Medulla oblongata (tissue), 1 donor: ENCODE data around the gene BLOC1S2.
"Not testable (repeated sequence)": the region's sequence is repeated elsewhere in the genome, so short reads cannot be mapped to it uniquely, and the experiment has no call there.

Experiments used
- DNase-seq: peaks from one replicate; pipeline ENCODE4 v3.0.0-alpha.2; 2015; ENCODE audit errors: extremely low spot score

BLOC1S2 gene

DNA sequence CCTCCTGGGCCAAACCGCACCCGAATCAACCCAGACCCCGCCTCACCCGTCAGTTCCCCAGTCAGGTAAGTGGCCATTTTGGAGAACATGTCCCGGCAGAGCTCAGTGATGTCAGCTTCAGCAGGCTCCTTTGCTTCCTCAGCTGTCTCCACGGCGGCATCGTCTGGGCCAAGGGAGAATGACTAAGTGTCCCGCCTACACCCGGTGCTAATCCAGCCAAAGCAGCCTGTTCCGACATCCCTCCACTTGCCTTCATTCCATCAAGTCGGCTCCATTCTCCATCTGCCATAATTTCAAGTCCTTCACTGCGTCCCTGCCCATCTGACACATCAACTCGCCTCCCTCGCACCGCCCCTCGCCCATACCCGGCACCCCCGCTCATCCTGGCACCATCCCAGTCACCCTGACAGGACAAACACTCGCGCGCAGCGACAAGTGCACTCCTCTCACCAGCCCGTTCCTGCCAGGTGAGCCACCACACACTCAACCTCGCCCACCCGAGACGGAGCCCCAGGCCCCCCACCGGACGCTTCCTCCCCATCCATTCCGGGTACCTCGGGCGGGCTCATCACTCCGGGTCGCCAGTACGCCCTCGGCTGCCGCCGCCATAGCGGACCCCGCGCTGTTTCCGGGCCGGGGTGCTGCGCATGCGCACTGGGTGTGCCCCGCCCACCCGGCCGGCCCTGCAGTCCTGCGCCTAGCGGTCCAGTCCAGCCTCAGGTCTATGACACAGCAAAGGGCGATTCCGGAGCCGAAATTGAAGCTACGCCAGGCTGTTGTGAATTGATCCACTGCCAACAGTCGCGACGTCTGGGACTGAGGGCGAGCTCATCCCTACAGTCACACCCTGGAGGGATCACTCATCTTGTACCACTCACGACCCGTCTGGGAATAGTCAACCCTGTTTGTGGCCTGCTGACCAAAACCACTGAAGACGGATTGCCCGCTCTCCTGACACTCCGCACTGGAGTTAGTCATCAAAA is at the start of gene BLOC1S2:
TSS of gene BLOC1S2 (minus strand) at position 630 of the 983 bp plus-strand sequence. CDS start at position 609, 21 bp downstream.
- DNase-seq: peak; percentile 91

DNA sequence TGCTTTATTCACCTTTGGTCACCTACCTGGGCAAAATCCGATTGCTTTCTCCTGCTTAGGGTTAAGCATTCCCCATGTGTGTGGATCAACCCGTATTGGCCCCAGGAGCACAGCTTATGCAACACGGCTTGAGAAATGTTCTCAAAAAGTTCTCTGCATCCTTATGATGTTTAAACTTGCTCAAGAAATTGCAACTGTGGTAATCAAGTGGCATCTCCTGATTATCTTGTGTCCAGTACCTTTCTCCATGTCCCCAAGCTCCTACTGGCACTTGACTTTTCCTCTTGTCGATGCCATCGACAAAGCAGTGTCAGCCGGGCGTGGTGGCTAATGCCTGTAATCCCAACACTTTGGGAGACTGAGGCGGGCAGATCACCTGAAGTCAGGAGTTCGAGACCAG is 48.3 kb upstream of the BLOC1S2 start:
- DNase-seq: no peak

DNA sequence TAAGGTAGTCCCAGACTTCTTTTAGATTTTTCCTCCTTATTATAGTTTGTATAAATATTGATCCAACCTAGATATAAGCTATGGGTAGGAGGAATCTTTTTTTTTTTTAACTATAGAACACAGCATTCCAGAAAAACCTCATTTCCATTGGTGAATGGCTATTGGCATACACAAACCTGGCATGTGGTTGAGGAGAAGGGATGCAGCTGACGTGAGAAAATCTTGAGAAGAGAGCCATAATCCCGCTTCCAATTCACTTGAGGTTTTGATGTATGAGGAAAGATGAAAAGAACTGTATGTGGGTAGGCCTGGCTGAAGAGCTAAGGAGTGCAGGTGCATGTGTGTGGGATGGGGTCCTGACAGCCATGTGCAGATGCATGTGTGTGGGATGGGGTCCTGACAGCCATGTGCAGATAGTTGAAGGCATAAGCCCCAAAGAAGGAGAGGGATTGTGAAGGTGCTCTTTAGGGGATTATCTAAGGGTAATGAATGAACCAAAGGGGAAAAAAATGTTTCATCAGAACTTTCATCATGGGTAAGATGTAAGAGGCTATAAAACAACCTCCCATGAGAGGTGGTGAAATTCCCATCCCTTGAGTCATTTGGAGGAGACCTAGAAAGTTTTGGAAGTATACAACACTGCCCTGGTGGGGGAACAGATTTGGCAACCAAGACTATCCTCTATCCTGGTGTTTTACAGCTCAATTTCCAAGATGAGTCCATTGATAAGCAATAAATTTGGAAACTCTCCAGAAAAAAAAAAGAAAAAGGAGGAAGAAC is 47.4 kb upstream of the BLOC1S2 start:
- DNase-seq: no peak

DNA sequence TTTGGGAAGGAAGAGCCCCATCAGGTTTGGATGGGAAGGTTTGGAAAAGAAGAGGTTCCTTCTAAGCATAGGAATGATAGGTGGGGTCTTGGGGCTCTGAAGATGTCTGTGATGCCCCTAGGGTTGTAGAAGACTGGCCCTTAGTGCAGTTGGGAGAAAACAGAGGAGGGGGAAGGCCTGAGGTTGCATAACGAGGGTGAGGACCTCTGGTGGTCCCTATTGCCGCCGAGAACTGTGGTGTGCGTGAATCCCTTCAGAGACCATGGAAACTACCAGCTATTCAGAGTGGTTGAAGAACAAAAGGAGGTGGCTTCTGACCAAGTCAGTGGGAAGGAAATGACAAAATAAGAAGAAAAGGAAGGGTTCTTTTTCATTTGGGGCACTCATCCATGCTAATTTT is 46.6 kb upstream of the BLOC1S2 start:
- DNase-seq: no peak

DNA sequence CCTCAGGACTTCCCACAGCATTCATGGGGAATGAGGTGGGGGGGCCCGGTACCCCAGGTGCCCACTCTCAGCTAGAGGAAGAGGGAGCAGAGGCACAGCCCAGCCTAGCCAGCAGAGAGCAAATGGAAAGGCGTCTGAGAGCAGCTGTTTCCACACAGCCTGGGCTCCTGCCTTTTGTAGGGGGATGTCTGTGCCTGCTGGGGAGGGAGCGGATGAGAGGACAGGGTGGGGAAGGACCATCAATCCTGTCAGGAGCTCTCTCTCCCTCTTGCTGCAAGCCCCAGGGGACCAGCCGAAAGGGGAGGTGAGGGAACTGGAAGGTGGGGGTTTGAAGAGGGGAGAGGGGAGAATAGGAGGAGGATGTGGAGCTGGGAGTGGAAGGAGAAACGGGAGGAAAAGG is 43.6 kb upstream of the BLOC1S2 start, which contains the start of gene PKD2L1:
TSS of gene PKD2L1 (minus strand) at position 150 of the 400 bp plus-strand sequence. CDS start at position 25, 125 bp downstream.
- DNase-seq: no peak

DNA sequence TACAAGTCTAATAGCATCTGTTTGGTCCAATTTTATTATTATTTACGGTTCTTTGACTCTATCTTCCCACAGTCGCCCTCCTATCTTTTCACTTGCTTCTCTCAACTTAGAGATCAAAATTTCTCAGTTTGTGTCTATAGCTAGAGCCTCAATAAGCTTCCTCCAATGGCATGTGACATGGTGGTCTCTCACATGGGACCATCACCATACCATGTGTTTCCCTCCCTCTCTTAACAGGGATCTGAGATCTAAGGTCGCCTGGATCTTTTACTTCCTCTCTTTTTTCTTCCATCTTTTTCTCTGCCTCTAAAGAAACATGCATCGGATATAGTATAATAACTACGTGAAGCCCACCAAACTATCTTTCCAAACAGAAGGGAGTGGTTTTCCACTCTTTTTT is 41.7 kb upstream of the BLOC1S2 start:
- no peak for DNase-seq

DNA sequence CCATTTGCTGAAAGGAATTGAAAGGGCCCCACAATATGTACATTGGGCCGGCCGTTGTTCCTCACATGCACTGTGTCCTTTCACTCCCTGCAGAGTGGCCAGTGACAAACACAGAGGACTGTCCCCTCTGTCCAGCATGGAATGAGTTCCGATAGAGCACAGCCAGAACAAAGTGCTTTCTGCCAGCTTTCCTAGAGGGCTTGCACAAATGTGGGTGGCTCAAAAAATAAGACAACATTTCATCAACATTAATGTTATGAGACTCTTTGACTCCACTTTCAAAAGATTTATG is 41.2 kb upstream of the BLOC1S2 start:
- DNase-seq: no peak

DNA sequence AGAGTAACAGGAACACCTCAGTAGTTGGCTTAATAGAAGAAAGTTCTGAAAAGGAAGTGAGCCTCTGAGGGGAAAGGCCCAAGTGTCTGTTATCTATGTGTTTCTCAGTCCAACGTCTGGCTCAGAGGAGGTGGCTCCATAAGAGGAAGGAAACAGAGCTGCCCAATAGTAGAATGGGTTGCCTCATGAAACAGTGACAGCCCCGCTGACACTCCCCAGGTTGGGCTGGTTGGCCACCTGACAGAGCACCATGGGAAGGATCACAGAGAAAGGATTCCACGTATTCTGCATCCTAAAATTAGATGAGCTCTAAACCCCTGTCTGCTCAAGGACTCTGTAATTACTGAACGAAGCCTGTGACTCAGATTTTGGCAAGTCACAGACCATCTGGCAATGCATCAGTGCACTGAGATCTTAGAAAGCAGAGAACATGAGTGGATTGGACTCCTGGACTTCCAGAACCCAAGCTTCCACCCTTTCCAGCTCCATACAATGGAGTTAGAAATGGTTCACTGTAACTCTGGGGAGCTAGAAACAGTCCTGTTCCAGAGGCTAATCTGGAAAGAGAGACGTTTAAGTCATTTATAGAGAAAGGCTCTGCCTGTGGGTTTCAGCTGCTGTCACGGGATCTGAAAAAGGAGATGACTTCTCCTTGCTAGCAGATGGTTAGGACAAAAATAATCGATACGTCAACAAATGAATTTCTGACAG is 40.7 kb upstream of the BLOC1S2 start:
- DNase-seq: peak; percentile 77

DNA sequence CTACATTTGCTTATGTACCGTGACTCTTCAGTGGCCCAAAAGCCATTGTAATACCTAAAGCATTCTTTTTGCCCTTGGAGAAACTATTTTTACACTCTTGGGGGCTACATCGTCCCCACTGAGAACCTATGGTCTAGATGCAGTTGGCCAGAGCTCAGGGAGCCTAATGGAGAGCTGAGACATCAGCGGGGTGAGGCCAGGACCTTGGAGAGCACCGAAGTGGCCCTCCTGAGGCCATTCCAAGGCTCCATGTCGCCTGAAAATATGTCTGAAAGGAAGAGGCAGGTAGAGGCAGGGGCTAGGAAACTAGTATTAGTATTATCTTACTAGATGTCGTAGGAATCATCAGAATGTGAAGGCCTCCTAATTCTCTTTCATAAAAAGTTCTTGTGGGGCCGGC is 38.7 kb upstream of the BLOC1S2 start:
- no peak for DNase-seq

DNA sequence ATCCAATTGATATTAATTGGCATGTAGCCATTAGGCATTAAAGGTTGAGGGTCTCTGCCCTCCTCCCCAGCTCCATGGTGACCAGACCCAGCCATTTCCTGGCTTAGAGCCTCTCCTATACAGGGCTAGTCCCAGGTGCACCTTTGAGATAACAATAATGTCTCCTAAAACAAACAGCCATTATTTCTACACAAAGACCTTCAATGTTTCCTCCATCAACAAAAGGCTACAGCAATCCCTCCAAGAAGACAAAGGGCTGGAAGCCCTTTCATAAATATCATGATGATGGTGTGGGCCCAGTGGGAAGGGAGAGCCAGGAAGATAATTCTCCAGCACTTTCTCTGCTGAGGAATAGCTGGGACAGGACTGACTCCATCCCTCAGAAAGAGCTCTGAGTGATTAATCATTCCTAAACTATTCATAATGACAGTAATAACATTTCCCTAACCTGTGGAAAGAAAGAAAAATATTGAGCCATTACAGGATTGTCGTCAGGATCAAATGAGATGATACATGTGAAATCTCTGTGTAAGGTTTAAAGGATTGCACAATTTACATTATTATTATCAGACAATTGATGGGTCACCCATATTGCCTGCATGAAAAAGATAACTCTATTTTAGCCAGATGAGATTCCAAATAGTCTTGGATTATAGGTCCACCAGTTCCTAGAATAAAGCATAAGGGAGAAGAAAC is 33.4 kb upstream of the BLOC1S2 start:
- peak; percentile 74 for DNase-seq

DNA sequence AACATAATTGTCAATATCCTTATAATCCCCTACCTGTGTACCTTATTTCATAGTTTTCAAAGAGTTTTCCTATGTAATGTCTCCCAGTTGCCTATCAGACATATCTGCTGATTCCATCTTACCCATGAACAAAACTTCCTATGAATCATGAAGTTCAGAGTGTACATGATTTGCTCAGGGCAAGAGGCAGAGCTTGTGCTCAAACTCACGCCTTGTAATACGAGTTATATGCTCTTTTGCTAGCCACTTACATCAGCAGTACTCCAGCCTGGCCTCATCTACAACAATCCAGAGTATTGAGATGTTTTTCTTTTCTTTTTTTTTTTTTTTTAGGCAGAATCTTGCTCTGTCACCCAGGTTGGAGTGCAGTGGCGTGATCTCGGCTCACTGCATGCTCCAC is 31.7 kb upstream of the BLOC1S2 start:
- DNase-seq: no peak

DNA sequence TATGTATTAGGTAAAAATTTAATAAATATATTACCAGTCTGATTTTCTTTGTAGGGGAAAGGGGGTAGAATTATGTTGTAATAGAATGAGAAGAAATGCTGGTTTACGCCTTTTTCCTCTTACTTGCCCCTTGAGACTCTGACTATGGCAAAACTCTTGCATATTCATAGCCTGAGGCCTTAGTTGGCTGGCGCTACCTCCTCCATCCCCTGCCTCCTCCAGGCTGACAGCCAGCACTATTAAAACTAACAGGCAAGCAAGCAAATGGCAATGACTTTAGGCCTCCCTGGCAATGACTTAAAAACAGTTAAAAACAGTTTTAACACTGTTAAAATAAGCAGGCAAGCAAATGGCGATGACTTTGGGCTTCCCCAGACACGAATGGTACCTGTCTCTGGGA is 29.1 kb upstream of the BLOC1S2 start:
- peak; percentile 42 for DNase-seq

DNA sequence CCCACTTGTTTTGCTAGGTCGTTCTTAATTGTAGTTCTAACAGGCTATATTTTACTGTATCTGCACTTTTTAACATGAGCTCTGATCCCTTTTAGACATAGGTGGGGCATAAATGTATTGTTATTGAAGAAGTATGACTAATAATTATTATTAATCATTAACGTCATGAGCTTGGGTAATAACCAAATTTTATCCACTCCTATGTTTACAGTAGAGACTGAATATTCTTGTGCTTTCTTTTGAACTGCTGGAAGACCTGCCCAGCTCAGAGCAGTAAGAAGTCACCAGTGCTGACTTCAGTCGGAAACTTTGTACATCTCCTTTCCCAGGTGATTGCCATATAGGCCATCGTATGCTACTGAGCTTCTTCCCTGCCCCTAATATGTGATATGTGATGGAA is 24.8 kb upstream of the BLOC1S2 start:
- DNase-seq: no peak

DNA sequence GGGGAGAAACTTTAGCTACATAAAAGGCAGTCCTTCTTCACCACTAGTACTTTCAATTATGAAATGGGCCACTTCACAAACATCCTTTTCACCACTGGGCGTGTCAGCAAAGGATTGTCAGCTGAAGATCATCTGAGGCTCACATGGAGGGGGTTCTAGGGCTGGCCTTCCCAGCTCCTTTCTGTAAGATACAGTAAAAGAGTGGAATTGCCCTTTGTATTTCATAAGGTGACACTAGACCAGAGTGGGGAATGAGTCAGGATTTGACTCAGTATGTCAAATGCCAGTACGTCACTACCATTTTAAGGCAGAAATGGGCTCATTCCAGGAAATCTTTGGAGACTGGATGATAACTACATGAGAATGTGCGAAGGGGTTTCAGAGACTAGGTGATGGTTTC is 21.2 kb upstream of the BLOC1S2 start:
- no peak for DNase-seq

DNA sequence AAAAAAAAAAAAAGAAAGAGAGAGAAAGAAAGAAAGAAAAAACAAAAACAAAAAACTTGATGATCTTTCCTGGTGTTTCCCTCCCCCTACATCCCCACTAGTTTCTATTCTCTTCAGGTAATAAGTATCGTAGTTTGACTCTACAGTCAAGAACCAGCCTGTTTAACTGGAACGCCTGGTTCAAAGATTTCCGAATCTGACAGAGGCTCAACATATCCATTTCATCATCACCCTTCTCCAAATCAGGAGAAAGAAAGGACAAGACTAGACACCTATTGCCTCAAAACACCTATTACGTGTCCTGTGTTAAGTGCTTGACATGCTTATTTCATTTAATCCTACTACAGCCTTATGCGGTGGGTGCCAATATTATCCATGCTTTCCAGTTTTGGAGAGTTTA is 20.4 kb upstream of the BLOC1S2 start:
- DNase-seq: no peak

DNA sequence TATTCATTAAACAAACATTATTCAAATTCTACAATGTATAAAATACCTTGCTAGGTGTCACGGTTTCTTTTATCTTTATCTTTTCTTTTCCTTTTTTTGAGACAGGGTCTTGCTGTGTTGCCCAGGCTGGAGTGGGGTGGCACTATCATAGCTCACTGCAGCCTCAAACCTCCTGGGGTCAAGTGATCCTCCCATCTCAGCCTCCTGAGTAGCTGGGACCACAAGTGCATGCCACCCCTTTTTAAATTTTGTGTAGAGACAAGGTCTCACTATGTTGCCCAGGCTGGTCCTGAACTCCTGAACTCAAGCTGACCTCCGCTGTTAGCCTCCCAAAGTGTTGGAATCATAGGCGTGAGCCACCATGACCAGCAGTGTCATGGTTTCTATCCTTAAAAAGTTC is 17.9 kb upstream of the BLOC1S2 start:
- DNase-seq: no peak

DNA sequence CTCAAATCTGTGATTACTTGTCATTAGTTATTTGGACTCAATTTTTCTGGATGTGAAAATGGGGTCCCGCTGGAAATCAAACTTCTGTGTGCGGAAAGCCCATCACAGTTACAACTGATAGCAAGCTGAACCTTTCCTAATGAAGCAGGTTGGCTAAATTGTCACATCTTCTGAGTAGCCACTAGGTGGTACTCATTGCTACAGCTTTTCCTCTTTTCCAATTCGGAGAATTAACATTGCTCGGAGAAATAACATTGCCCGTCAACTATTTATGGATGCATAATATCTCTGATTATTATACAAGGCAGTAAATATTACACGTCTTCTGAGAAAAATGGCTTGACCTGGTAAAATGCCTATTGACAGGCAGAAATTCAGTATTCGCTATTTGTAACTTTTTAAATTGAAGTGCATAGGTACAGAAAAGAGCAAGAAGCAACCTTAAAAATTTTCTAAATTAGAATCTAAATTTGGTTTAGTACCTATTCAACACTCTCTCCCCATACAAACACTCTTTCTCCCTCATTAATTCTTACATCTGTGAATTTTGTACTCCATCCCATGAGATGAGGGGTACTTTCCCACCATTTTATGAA is 17.3 kb upstream of the BLOC1S2 start:
- peak; percentile 54 for DNase-seq

DNA sequence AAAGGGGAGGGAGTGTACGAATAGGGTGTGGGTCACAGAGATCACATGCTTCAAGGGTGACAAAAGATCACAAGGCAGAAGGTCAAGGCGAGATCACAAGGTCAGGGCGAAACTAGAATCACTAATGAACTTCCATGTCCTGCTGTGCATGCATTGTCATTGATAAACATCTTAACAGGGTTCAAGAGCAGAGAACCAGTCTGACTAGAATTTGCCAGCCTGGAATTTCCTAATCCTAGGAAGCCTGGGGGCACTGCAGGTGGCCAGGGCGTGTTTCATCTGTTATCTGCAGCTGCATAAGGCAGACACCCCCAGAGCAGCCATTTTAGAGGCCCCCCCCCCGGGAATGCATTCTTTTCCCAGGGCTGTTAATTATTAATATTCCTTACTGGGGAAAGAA is 14.6 kb upstream of the BLOC1S2 start:
- not testable (repeated sequence) for DNase-seq

DNA sequence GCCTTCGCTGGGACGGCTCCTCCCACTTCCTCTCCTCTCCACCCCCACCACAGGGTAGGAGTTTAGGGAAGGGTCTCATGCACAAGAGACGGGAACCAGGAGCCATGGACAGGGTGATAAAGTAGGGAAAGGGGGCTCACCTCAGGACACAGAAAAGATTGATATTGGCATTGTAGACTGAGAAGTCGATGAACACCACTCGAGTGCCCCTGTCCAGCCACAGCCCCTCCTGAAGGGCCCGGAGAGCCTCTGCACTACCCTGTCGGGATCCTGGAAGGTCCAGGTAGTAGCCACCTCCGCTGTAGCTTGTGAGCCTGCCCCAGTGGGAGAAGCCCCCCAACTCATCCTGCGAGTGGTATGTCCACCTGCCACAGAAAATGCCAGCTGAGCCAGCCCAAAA is 10.8 kb upstream of the BLOC1S2 start:
- no peak for DNase-seq

DNA sequence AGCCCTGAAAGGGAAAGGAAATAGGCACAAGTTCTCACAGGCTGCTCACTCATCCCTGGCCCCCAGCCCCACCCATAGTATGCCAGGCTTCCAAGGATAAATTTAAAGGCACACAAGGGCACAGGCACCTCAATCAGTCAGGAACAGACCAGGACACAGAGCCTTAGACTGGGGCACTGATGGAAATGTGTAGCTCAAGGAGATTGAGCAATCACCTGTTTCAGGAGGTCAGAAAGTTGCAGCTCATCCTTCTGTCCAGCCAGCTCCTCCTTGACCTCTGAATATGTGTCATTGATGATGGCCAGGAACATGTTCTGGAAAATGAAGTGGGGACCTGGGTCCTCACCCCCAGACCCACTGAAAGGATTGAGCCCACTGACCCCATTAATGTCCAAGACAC is 6.6 kb upstream of the BLOC1S2 start:
- DNase-seq: no peak

DNA sequence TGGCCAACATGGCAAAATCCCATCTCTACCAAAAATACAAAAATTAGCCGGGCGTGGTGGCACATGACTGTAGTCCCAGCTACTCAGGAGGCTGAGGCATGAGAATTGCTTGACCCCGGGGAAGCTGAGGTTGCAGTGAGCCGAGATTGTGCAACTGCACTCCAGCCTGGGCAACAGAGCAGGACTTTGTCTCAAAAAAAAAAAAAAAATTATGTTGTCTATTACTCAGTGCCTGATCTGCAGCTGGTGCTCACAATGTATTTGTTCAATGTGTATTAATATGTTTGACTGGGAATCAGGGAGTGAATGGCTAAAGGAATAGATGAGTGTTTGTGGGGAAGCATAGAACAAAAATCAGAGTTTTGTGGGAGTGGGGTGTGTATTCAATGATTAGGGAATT is 5.8 kb upstream of the BLOC1S2 start:
- not testable (repeated sequence) for DNase-seq
